DND-41 (cell line): ENCODE measurements around the gene TNFRSF12A.
A peak's percentile ranks its signal among the peaks of the same experiment; 100 is the strongest.
"Not testable (repeated sequence)": the region's sequence is repeated elsewhere in the genome, so short reads cannot be mapped to it uniquely, and the experiment has no call there.

ENCODE experiments used
- ATAC-seq: fragments of 200-7000 bp; cut with Tn5 transposase; 3 replicates; pipeline ENCODE4 v1.9.1; 2021; ENCODE audit warnings: low read depth; ENCODE audit not compliant: insufficient read depth
- DNase-seq: peaks from one replicate; pipeline ENCODE4 v3.0.0-alpha.2; 2020
- H2AFZ ChIP-seq: 2 replicates; pipeline ENCODE4 v1.6.0; 2012; ENCODE audit warnings: low read depth, low read length
- H3K27ac ChIP-seq: 2 replicates; pipeline ENCODE4 v1.5.1; 2012; ENCODE audit warnings: low read length, inconsistent platforms
- H3K27me3 ChIP-seq: fragments of 200-600 bp; sonication (generic); 2 replicates; pipeline ENCODE4 v1.6.0; 2012; ENCODE audit warnings: low read length, mild to moderate bottlenecking, inconsistent platforms; ENCODE audit not compliant: insufficient read depth, poor library complexity
- H3K36me3 ChIP-seq: 2 replicates; pipeline ENCODE4 v1.5.1; 2012; ENCODE audit warnings: low read length, inconsistent platforms; ENCODE audit not compliant: insufficient read depth
- H3K4me1 ChIP-seq: 2 replicates; pipeline ENCODE4 v1.5.1; 2012; ENCODE audit warnings: mild to moderate bottlenecking, low read length; ENCODE audit not compliant: insufficient read depth
- H3K4me2 ChIP-seq: 2 replicates; pipeline ENCODE4 v1.6.0; 2012; ENCODE audit warnings: mild to moderate bottlenecking, moderate library complexity, low read length, inconsistent platforms; ENCODE audit not compliant: insufficient read depth
- H3K4me3 ChIP-seq, 2 experiments: fragments of 200-600 bp in 1 of 2; shearing (Covaris generic) in 1 of 2; 2 replicates each; pipeline ENCODE4 v1.5.1; 2012 to 2016; ENCODE audit warnings: inconsistent platforms in 2 of 2, low read length in 2 of 2, mild to moderate bottlenecking in 2 of 2, low read depth in 1 of 2, moderate library complexity in 1 of 2
- H3K79me2 ChIP-seq: 2 replicates; pipeline ENCODE4 v1.6.0; 2012; ENCODE audit warnings: low read length, inconsistent platforms; ENCODE audit not compliant: insufficient read depth
- H3K9ac ChIP-seq: 2 replicates; pipeline ENCODE4 v1.6.0; 2012; ENCODE audit warnings: low read depth, mild to moderate bottlenecking, inconsistent platforms, low read length, moderate library complexity
- H3K9me3 ChIP-seq: 2 replicates; pipeline ENCODE4 v1.5.1; 2012; ENCODE audit warnings: low read length, moderate library complexity, mild to moderate bottlenecking, inconsistent platforms; ENCODE audit not compliant: insufficient read depth, severe bottlenecking
- H4K20me1 ChIP-seq: 2 replicates; pipeline ENCODE4 v1.6.0; 2012; ENCODE audit warnings: low read length; ENCODE audit not compliant: insufficient read depth
- EZH2 ChIP-seq: IDR thresholded peaks from 3 replicates; pipeline ENCODE4 v1.6.1; 2012; ENCODE audit warnings: borderline replicate concordance, low read depth, mild to moderate bottlenecking, moderate library complexity, low read length, inconsistent platforms; ENCODE audit not compliant: severe bottlenecking
- TF ChIP-seq, protein P1 (sequence below): IDR thresholded peaks from 2 replicates; pipeline ENCODE4 v1.5.1; 2012; ENCODE audit warnings: borderline replicate concordance, low read length, moderate library complexity, mild to moderate bottlenecking; ENCODE audit not compliant: poor library complexity, severe bottlenecking; ENCODE audit errors: extremely low read depth

The TNFRSF12A gene

DNA sequence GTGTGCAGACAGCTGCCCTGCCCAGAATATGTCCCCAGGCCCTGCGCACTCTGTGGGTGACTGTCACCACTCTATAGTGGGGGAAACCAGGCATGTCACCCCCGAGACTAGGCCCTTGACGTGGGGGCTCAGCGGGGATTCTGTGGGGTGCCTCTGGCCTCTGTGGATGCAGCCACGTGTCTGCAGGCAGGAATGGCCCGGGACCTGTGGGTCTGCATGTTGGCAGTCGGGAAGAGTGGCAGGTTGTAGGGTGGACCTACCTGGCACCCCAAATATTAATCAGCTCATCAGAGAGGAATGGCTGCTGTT is 46.2 kb downstream of the TNFRSF12A start:
- Histone ChIP-seq H3K79me2 (peaks cover 43% of the 10 kb centered on the region), H2AFZ (peak overlapping the region; percentile 10; the same call in 1 of the 2 replicates), H4K20me1 (peaks cover 5% of the 10 kb centered on the region; the same call in 1 of the 2 replicates), H3K4me1 (peaks cover 68% of the 10 kb centered on the region), H3K4me2 (peak overlapping the region; percentile 85), H3K27me3 (no peaks in the 10 kb centered on the region), H3K9ac (peak overlapping the region; percentile 66), H3K36me3 (peaks cover 42% of the 10 kb centered on the region), H3K9me3 (no peaks in the 10 kb centered on the region), H3K4me3 (peak overlapping the region; percentile 41 to 93), H3K27ac (peak overlapping the region; percentile 92)
- peak; percentile 29; the same call in 2 of the 3 replicates for ATAC-seq
- DNase-seq, result no peak
- TF ChIP-seq, protein P1, sequence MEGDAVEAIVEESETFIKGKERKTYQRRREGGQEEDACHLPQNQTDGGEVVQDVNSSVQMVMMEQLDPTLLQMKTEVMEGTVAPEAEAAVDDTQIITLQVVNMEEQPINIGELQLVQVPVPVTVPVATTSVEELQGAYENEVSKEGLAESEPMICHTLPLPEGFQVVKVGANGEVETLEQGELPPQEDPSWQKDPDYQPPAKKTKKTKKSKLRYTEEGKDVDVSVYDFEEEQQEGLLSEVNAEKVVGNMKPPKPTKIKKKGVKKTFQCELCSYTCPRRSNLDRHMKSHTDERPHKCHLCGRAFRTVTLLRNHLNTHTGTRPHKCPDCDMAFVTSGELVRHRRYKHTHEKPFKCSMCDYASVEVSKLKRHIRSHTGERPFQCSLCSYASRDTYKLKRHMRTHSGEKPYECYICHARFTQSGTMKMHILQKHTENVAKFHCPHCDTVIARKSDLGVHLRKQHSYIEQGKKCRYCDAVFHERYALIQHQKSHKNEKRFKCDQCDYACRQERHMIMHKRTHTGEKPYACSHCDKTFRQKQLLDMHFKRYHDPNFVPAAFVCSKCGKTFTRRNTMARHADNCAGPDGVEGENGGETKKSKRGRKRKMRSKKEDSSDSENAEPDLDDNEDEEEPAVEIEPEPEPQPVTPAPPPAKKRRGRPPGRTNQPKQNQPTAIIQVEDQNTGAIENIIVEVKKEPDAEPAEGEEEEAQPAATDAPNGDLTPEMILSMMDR, result no peak
- no peak for TF ChIP-seq EZH2

DNA sequence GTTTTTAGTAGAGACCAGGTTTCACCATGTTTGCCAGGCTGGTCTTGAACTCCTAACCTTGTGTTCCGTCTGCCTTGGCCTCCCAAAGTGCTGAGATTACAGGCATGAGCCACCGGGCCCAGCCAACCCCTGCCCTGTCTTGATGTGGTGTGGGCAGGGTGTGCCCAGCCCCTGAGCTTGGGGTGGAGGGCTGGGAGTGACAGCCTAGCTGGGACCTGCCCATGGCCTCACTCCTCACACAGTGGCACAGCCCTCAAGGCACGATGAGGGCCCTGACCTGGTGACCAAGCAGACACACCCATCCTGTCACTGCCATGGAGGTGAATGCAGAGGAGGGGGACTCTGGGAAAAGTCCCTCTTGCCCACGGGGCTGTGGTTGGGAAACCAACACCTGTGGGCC is 48.3 kb downstream of the TNFRSF12A start:
- H3K4me1 ChIP-seq, result peaks cover 86% of the 10 kb centered on the region
- no peak for DNase-seq
- peak overlapping the region in 1 of 2 experiments; percentile 93; a peak in 2 of 4 replicates for H3K4me3 ChIP-seq
- no peak overlapping the region for H2AFZ ChIP-seq
- TF ChIP-seq, protein P1, result no peak
- TF ChIP-seq EZH2, result no peak
- H3K79me2 ChIP-seq, result peaks cover 44% of the 10 kb centered on the region
- peak overlapping the region; percentile 92 for H3K27ac ChIP-seq
- peak overlapping the region; percentile 85 for H3K4me2 ChIP-seq
- peaks cover 42% of the 10 kb centered on the region for H3K36me3 ChIP-seq
- peak overlapping the region; percentile 66 for H3K9ac ChIP-seq
- H3K9me3 ChIP-seq, result no peaks in the 10 kb centered on the region
- no peak for ATAC-seq
- peaks cover 5% of the 10 kb centered on the region; the same call in 1 of the 2 replicates for H4K20me1 ChIP-seq
- no peaks in the 10 kb centered on the region for H3K27me3 ChIP-seq

DNA sequence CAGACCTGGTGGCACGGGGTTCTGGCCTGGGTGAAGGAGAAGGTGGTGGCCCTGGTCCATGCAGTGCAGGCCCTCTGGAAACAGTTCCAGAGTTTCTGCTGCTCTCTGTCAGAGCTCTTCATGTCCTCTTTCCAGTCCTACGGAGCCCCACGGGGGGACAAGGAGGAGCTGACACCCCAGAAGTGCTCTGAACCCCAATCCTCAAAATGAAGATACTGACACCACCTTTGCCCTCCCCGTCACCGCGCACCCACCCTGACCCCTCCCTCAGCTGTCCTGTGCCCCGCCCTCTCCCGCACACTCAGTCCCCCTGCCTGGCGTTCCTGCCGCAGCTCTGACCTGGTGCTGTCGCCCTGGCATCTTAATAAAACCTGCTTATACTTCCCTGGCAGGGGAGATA is 49.0 kb downstream of the TNFRSF12A start:
- H3K4me2 ChIP-seq, ATAC-seq: not testable (repeated sequence)

DNA sequence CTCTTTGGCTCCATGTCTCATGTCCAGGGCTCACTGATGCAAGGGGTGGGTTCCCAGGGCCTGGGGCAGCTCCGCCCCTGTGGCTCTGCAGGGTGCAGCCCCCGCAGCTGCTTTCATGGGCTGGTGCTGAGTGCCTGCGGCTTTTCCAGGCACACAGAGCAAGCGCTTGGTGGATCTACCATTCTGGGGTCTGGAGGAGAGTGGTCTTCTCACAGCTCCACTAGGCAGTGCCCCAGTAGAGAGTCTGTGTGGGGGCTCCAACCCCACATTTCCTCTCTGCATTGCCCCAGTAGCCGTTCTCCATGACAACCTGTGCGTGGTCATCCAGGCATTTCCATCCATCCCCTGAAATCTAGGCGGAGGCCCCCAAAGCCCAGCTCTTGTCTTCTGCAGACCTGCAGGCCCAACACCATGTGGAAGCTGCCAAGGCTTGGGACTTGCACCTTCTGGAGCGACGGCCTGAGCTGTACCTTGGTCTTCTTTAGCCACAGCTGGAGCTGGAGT is 50.5 kb downstream of the TNFRSF12A start:
- H3K27ac ChIP-seq, result peak overlapping the region; percentile 80
- DNase-seq (no peak), ATAC-seq (no peak)
- no peaks in the 10 kb centered on the region for H3K9me3 ChIP-seq
- peaks cover 40% of the 10 kb centered on the region for H3K36me3 ChIP-seq
- TF ChIP-seq, protein P1, result no peak
- TF ChIP-seq EZH2, result no peak
- H3K79me2 ChIP-seq, result peaks cover 37% of the 10 kb centered on the region
- H3K4me3 ChIP-seq, result no peak overlapping the region
- no peak overlapping the region for H3K4me2 ChIP-seq
- H3K4me1 ChIP-seq, result peaks cover 94% of the 10 kb centered on the region
- H2AFZ ChIP-seq, result no peak overlapping the region
- H3K27me3 ChIP-seq, result no peaks in the 10 kb centered on the region
- peaks cover 5% of the 10 kb centered on the region; the same call in 1 of the 2 replicates for H4K20me1 ChIP-seq
- H3K9ac ChIP-seq, result no peak overlapping the region

More for the DNA sequence above, 49.0 kb downstream of the TNFRSF12A start:
- H3K27me3 ChIP-seq, H3K9me3 ChIP-seq, H2AFZ ChIP-seq, DNase-seq, H3K4me3 ChIP-seq, H4K20me1 ChIP-seq: not testable (repeated sequence)
- peaks cover 42% of the 10 kb centered on the region for H3K36me3 ChIP-seq
- peaks cover 50% of the 10 kb centered on the region for H3K79me2 ChIP-seq
- H3K9ac ChIP-seq, result peak overlapping the region; percentile 66; the same call in 1 of the 2 replicates
- H3K4me1 ChIP-seq, result peaks cover 93% of the 10 kb centered on the region
- H3K27ac ChIP-seq, result peak overlapping the region; percentile 68
